AG09319 (cell line): ENCODE data around the gene DCXR.

ENCODE experiments used
- DNase-seq: peaks from one replicate; pipeline ENCODE4 v3.0.0-alpha.2; 2010; ENCODE audit warnings: low read depth; ENCODE audit errors: extremely low read depth
- TF ChIP-seq, protein P1 (sequence below): IDR thresholded peaks from 2 replicates; pipeline ENCODE4 v1.5.1; 2011; ENCODE audit warnings: low read depth, mild to moderate bottlenecking, inconsistent platforms, low read length, moderate library complexity

DCXR gene

DNA sequence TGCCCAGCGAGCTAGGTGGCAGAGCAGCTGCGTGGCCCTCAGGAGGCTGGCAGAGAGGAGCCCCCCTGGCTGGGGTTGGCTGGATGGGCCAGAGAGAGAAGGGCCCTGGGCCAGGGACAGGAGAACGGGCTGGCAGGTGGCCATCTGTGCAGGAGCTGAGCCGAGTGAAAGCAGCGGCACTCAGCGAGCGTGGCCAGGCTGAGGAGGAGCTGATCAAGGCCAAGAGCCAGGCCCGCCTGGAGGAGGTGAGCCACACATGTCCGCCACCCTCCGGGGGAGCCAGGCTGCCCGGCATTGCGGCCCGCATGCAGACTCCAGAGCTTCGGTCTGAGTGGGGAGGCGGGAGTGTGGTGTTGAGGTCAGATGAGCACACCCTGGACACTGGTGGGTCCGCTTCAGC, 8.1 kb downstream of the DCXR start:
- TF ChIP-seq, protein P1, sequence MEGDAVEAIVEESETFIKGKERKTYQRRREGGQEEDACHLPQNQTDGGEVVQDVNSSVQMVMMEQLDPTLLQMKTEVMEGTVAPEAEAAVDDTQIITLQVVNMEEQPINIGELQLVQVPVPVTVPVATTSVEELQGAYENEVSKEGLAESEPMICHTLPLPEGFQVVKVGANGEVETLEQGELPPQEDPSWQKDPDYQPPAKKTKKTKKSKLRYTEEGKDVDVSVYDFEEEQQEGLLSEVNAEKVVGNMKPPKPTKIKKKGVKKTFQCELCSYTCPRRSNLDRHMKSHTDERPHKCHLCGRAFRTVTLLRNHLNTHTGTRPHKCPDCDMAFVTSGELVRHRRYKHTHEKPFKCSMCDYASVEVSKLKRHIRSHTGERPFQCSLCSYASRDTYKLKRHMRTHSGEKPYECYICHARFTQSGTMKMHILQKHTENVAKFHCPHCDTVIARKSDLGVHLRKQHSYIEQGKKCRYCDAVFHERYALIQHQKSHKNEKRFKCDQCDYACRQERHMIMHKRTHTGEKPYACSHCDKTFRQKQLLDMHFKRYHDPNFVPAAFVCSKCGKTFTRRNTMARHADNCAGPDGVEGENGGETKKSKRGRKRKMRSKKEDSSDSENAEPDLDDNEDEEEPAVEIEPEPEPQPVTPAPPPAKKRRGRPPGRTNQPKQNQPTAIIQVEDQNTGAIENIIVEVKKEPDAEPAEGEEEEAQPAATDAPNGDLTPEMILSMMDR = no peak
- DNase-seq = no peak

DNA sequence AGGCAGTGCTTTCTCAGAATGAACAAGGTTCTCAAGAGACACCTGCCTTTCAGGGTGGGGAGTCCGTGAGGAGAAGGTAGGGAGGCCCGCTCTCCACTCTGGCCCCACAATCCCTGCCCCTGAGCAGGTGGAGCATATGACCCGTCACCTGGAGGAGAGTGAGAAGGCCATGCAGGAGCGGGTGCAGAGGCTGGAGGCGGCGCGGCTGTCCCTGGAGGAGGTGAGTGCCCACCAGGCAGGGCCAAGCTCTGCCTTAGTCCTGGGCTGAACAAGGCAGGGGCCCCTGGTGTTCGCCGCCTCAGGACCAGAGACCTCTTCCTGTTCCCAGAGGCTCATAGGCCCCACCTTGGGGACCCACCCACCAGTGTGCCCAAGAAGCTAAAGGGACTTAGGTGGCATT, 8.5 kb downstream of the DCXR start:
- DNase-seq = no peak
- TF ChIP-seq, protein P1 = no peak

DNA sequence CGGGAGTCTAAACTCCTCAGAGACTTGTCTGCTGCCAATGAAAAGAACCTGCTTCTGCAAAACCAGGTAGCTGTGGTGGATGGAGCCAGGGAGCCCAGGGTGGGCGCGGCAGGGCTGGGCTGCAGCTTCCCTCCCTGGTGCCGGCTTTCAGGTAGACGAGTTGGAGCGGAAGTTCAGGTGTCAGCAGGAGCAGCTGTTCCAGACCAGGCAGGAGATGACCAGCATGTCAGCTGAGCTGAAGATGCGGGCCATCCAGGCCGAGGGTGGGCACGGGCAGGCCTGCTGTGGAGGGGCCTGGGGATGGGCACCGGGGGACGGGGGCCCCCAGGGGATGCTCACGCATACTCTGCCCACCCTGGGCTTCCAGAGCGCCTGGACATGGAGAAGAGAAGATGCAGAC, 9.3 kb downstream of the DCXR start:
- TF ChIP-seq, protein P1 = no peak
- DNase-seq = no peak

DNA sequence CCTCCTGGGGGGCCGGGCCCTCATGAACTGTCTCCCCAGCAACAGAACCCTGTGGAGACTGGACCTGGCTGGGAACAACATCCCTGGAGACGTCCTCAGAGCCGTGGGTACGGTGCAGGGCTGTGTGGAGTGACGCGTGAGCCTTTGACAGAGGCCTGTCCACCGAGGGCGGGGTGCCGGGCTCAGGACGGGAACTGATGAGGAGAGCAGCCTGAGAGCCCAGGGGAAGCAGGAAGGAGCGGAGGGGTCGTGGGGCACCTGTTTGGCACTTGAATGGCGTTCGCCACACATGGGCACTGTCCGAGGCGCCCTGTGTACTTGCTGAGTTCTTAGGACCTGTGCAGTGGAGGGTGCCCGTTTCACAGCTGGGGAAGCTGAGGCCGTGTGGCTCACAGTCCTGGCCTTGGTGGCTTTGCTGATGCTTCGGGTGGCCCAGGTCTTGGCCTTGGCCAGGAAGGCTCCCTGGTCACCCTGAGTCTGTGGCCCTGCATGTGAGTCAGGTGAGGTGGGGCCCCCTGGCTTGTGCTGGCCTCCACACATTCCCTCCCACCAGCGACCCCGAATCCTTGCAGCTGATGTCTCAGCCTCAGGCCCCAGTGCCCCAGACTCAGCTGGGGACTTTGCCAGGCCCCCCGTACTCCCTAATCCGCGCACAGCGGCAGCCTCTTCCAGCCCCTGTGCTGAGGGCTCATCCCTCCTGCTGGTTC, 11.9 kb downstream of the DCXR start:
- DNase-seq = no peak

DNA sequence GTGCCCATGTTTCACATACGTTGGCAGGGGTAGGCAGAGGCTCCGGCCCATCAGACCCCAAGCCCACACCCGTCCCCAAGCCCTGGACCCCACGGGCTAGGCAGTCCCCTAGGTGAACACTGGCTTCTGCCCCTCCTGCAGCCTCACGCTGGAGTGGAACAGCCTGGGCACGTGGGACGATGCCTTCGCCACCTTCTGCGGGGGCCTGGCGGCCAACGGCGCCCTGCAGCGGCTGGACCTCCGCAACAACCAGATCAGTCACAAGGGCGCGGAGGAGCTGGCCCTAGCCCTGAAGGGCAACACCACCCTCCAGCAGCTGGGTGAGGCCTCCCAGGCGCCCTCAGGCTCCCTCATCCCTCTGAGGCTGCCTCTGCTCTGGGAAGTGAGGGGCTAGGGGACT, 12.6 kb downstream of the DCXR start:
- TF ChIP-seq, protein P1 = no peak
- DNase-seq = no peak

More for the DNA sequence above, 11.9 kb downstream of the DCXR start:
- TF ChIP-seq, protein P1 = no peak

DNA sequence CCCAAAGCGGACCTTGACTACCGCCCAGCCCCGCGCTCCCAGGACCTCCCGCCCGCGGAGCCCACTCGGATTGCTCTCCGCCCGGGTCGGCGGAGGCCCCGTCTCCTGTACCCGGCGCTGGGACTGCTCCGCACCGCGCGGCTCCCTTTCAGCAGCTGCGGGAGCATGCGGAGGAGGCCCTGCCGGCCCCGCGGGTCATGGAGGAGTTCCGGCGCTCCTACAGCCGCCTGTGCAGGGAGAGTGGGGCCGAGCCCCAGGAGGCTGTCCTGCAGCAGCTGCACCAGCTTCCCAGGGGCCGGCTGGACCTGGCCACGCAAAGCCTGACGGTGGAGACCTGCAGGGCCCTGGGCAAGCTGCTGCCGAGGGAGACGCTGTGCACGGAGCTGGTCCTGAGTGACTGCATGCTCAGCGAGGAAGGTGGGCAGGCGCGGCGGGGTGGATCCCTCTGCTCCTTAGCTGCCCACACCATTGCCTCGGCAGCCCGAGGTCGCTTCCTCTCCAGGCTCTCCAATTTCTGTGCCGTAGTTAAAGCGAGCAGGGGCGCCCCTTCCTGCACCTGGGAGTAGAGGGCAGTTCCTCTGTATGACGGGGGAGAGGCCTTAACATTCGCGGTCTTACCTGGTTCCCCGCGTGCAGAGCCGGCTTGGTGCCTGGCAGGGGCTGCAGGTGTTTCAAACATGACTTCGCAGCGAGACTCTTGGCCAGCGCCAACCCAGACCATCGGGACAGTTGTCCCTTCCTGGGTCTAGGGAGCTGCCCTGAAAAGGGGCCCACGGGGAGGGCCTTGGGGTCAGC, 13.9 kb downstream of the DCXR start:
- no peak for DNase-seq
- TF ChIP-seq, protein P1 = no peak

DNA sequence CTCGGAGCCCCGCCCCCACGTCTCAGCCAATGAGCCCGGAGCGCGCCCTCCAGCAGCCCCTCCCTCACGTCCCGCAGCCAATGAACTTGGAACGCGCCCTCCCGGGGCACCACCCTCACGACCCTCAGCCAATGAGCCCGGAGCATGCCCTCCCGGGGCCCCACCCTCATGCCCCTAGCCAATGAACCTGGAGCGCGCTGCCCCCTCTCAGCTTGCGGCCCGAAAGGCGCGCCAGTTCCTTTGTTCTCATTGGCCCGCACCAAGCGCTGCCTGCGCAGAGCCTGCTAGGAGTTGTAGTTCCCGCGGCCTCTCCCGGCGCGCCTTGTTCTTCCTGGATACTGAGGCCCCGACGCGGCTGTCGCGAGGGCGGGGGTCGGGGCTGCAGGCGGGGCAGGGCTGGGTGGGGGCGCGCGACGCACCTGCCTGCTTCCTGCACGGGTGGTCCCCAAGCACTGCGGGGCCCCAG, 14.5 kb downstream of the DCXR start, which contains the start of gene LRRC45:
Gene LRRC45, plus strand, starts transcription at position 325 of the 466 bp plus-strand sequence. CDS start 339 bp downstream, outside the sequence.
- TF ChIP-seq, protein P1 = no peak
- peak; percentile 99 for DNase-seq
